HL-60 (cell line): ENCODE results near the gene ASIP.

Experiments used
- DNase-seq, 2 experiments: peaks; one replicate each; pipeline ENCODE4 v3.0.0-alpha.2; 2010 to 2020; ENCODE audit warnings: low read depth in 1 of 2, low spot score in 1 of 2
- H3K27ac ChIP-seq: fragments of 250-450 bp; sonication (Bioruptor Pico); replicated peaks from 2 replicates; pipeline ENCODE4 v1.5.1; 2020; ENCODE audit warnings: mild to moderate bottlenecking, moderate library complexity
- H3K27me3 ChIP-seq: fragments of 250-450 bp; sonication (Bioruptor Pico); 2 replicates; pipeline ENCODE4 v1.5.1; 2021; ENCODE audit warnings: mild to moderate bottlenecking, moderate library complexity; ENCODE audit not compliant: insufficient read depth, poor library complexity, severe bottlenecking
- H3K4me3 ChIP-seq: replicated peaks from 2 replicates; pipeline ENCODE4 v1.5.1; 2011; ENCODE audit warnings: mild to moderate bottlenecking, control low read depth, low read length; ENCODE audit not compliant: insufficient read depth
- GABPA ChIP-seq: IDR thresholded peaks from 2 replicates; pipeline ENCODE4 v1.6.1; 2012; ENCODE audit warnings: low read depth
- POLR2AphosphoS5 ChIP-seq: IDR thresholded peaks from 2 replicates; pipeline ENCODE4 v1.6.1; 2012; ENCODE audit warnings: low read depth
- SPI1 ChIP-seq: IDR thresholded peaks from 2 replicates; pipeline ENCODE4 v1.6.1; 2012; ENCODE audit warnings: low read depth, mild to moderate bottlenecking, borderline replicate concordance
- TF ChIP-seq, protein P1 (sequence below): IDR thresholded peaks from 2 replicates; pipeline ENCODE4 v1.6.1; 2012; ENCODE audit warnings: low read depth; ENCODE audit not compliant: insufficient replicate concordance
- TF ChIP-seq, protein P2 (sequence below): IDR thresholded peaks from one replicate; pipeline ENCODE4 v1.5.1; 2011; ENCODE audit warnings: low read length, control low read depth, inconsistent platforms; ENCODE audit not compliant: insufficient read depth

The ASIP gene

DNA sequence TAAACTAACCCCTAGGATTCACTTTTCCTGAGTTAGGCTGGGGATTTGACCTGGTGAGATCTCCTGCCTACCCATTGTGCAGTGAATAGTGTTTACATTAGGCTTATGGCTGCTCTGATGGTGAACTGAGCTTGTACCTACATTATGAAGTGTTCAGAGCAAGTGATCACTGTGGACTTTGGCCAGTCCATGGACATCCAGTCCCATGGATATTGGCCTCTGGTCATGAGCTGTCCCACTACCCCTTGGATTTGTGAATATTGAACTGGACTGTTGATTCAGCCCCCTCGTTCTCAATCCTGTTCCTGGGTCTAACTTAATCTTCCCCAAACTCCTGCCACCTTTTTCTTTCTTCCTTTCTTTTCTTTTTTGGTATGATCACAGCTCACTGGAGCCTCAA is 13.8 kb downstream of the ASIP start:
- DNase-seq: no peak
- Histone ChIP-seq H3K4me3 (no peak overlapping the region), H3K27ac (no peak overlapping the region), H3K27me3 (no peaks in the 10 kb centered on the region)
- TF ChIP-seq SPI1 (no peak), POLR2AphosphoS5 (no peak), GABPA (no peak)
- TF ChIP-seq, protein P1, sequence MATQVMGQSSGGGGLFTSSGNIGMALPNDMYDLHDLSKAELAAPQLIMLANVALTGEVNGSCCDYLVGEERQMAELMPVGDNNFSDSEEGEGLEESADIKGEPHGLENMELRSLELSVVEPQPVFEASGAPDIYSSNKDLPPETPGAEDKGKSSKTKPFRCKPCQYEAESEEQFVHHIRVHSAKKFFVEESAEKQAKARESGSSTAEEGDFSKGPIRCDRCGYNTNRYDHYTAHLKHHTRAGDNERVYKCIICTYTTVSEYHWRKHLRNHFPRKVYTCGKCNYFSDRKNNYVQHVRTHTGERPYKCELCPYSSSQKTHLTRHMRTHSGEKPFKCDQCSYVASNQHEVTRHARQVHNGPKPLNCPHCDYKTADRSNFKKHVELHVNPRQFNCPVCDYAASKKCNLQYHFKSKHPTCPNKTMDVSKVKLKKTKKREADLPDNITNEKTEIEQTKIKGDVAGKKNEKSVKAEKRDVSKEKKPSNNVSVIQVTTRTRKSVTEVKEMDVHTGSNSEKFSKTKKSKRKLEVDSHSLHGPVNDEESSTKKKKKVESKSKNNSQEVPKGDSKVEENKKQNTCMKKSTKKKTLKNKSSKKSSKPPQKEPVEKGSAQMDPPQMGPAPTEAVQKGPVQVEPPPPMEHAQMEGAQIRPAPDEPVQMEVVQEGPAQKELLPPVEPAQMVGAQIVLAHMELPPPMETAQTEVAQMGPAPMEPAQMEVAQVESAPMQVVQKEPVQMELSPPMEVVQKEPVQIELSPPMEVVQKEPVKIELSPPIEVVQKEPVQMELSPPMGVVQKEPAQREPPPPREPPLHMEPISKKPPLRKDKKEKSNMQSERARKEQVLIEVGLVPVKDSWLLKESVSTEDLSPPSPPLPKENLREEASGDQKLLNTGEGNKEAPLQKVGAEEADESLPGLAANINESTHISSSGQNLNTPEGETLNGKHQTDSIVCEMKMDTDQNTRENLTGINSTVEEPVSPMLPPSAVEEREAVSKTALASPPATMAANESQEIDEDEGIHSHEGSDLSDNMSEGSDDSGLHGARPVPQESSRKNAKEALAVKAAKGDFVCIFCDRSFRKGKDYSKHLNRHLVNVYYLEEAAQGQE: no peak
- TF ChIP-seq, protein P2, sequence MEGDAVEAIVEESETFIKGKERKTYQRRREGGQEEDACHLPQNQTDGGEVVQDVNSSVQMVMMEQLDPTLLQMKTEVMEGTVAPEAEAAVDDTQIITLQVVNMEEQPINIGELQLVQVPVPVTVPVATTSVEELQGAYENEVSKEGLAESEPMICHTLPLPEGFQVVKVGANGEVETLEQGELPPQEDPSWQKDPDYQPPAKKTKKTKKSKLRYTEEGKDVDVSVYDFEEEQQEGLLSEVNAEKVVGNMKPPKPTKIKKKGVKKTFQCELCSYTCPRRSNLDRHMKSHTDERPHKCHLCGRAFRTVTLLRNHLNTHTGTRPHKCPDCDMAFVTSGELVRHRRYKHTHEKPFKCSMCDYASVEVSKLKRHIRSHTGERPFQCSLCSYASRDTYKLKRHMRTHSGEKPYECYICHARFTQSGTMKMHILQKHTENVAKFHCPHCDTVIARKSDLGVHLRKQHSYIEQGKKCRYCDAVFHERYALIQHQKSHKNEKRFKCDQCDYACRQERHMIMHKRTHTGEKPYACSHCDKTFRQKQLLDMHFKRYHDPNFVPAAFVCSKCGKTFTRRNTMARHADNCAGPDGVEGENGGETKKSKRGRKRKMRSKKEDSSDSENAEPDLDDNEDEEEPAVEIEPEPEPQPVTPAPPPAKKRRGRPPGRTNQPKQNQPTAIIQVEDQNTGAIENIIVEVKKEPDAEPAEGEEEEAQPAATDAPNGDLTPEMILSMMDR: no peak

DNA sequence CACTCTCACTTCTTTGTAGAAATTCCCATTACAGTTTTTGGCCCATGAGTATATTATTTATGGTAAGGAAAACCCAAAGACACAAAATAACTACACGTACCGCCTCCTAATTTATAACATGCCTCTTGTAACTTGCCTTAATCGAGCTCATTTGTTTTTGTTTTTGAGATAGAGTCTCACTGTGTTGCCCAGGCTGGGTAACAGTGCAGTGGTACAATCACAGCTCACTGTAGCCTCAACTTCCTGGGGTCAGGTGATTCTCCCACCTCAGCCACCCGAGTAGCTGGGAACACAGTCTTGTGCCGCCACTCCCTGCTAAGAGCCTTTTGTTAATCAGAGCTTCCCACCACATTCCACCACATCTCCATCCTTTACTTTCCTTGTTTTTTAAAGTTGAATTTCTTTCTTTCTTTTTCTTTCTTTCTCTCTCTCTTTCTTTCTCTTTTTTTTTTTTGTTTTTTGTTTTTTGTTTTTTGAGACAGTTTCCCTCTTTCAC is 15.5 kb downstream of the ASIP start:
- H3K27me3 ChIP-seq: no peaks in the 10 kb centered on the region
- no peak overlapping the region for H3K4me3 ChIP-seq
- TF ChIP-seq, protein P1: no peak
- TF ChIP-seq POLR2AphosphoS5 (no peak), GABPA (no peak), SPI1 (no peak)
- TF ChIP-seq, protein P2: no peak
- H3K27ac ChIP-seq: no peak overlapping the region
- DNase-seq: no peak

DNA sequence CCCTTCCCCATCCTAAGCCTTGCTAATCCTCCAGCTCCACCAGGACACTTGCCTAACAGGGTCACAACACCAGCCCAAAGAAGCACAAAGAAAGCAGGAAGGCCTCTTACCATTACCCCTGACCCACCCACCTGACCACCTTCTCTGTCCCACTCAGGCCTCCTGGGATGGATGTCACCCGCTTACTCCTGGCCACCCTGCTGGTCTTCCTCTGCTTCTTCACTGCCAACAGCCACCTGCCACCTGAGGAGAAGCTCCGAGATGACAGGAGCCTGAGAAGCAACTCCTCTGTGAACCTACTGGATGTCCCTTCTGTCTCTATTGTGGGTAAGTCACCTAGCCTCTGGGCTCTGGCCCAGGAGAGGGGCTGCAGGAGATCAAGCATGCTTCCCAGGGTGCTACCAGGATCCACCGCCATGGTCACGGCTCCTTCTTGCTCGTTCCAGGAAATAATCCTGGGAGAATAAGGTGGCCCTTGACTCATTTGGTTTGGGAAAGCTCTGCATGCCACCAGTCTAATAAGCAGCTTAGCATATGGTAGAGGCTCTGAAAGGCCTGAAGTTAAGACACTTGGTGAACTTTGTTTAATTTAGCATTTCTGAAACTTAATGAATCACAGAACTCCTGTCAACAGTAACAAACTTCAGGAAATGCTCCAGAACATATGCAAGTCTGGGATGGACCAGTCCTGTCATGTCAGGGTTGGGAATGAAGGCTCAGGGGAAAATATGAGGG is 19.2 kb downstream of the ASIP start:
- TF ChIP-seq SPI1 (no peak), GABPA (no peak), POLR2AphosphoS5 (no peak)
- TF ChIP-seq, protein P1: no peak
- TF ChIP-seq, protein P2: no peak
- DNase-seq: no peak
- no peak overlapping the region for H3K27ac ChIP-seq

More for the DNA sequence above, 19.2 kb downstream of the ASIP start:
- Histone ChIP-seq H3K4me3 (no peak overlapping the region), H3K27me3 (no peaks in the 10 kb centered on the region)
